Liver (tissue), 9 donors: ENCODE results near the gene CRPPA. TPM values are rescaled to one million over a fixed set of nuclear protein-coding genes. Genes with fewer than 3 reads are reported as not detected.

Experiments
- DNase-seq: peaks from one replicate; pipeline ENCODE4 v3.0.0-alpha.2; 2017; ENCODE audit warnings: low spot score
- H3K27ac ChIP-seq, 2 donors: one replicate each; pipeline ENCODE4 v1.7.0; 2013; ENCODE audit warnings: inconsistent platforms in 2 of 2, low read length in 2 of 2, control low read depth in 1 of 2, low read depth in 1 of 2, mild to moderate bottlenecking in 1 of 2
- H3K27me3 ChIP-seq, 4 donors: one replicate each; pipeline versions ENCODE4 v1.6.1 to v1.7.0; 2013; ENCODE audit warnings: low read length in 3 of 4, inconsistent platforms in 1 of 4, mild to moderate bottlenecking in 1 of 4, moderate library complexity in 1 of 4; ENCODE audit not compliant: control insufficient read depth in 4 of 4, insufficient read depth in 4 of 4
- H3K36me3 ChIP-seq, 4 donors: one replicate each; pipeline versions ENCODE4 v1.6.1 to v1.7.0; 2013; ENCODE audit warnings: low read length in 3 of 4, mild to moderate bottlenecking in 3 of 4, low read depth in 1 of 4, moderate library complexity in 1 of 4; ENCODE audit not compliant: control insufficient read depth in 4 of 4, insufficient read depth in 3 of 4
- H3K4me1 ChIP-seq, 4 donors: one replicate each; pipeline versions ENCODE4 v1.6.1 to v1.7.0; 2013; ENCODE audit warnings: low read length in 3 of 4, mild to moderate bottlenecking in 3 of 4, moderate library complexity in 1 of 4; ENCODE audit not compliant: control insufficient read depth in 4 of 4, insufficient read depth in 4 of 4
- H3K4me3 ChIP-seq, 3 donors: one replicate each; pipeline versions ENCODE4 v1.6.1 to v1.7.0; 2013; ENCODE audit warnings: low read length in 3 of 3, control low read depth in 1 of 3, low read depth in 1 of 3, mild to moderate bottlenecking in 1 of 3
- H3K9ac ChIP-seq, 2 donors: one replicate each; pipeline ENCODE4 v1.7.0; 2013; ENCODE audit warnings: low read length in 2 of 2, mild to moderate bottlenecking in 2 of 2, moderate library complexity in 2 of 2, control low read depth in 1 of 2, low read depth in 1 of 2
- H3K9me3 ChIP-seq, 4 donors: one replicate each; pipeline versions ENCODE4 v1.6.1 to v1.7.0; 2013; ENCODE audit warnings: low read length in 3 of 4; ENCODE audit not compliant: control insufficient read depth in 4 of 4
- ATF3 ChIP-seq: IDR thresholded peaks from 2 replicates; pipeline ENCODE4 v1.6.1; 2016; ENCODE audit warnings: antibody characterized with exemption
- CTCF ChIP-seq: fragments of 150-350 bp; IDR thresholded peaks from 2 replicates; pipeline ENCODE4 v1.5.1; 2017; ENCODE audit warnings: improper control_type of control experiment, low read depth, low read length; ENCODE audit not compliant: missing input control
- EGR1 ChIP-seq, 2 donors: IDR thresholded peaks; 2 replicates each; pipeline ENCODE4 v1.6.1; 2016 to 2018; ENCODE audit warnings: antibody characterized with exemption in 2 of 2, low read depth in 2 of 2
- FOXA2 ChIP-seq: IDR thresholded peaks from 2 replicates; pipeline ENCODE4 v1.6.1; 2016; ENCODE audit warnings: antibody characterized with exemption
- GABPA ChIP-seq, 2 donors: IDR thresholded peaks in 1 of 2; conservative IDR thresholded peaks in 1 of 2; 2 replicates each; pipeline ENCODE4 v1.6.1; 2016; ENCODE audit warnings: antibody characterized with exemption in 2 of 2, mild to moderate bottlenecking in 1 of 2, moderate library complexity in 1 of 2
- HNF4A ChIP-seq, 2 donors: conservative IDR thresholded peaks; 2 replicates each; pipeline ENCODE4 v1.6.1; 2016; ENCODE audit warnings: antibody characterized with exemption in 2 of 2, mild to moderate bottlenecking in 2 of 2
- RAD21 ChIP-seq, 2 donors: IDR thresholded peaks; 2 replicates each; pipeline ENCODE4 v1.6.1; 2016; ENCODE audit warnings: antibody characterized with exemption in 2 of 2, mild to moderate bottlenecking in 2 of 2
- REST ChIP-seq: IDR thresholded peaks from 2 replicates; pipeline ENCODE4 v1.6.1; 2016; ENCODE audit warnings: antibody characterized with exemption, mild to moderate bottlenecking
- RXRA ChIP-seq, 2 donors: IDR thresholded peaks; 2 replicates each; pipeline ENCODE4 v1.6.1; 2017 to 2018; ENCODE audit warnings: antibody characterized with exemption in 2 of 2, mild to moderate bottlenecking in 1 of 2
- TAF1 ChIP-seq: conservative IDR thresholded peaks from 2 replicates; pipeline ENCODE4 v1.6.1; 2016; ENCODE audit warnings: antibody characterized with exemption, mild to moderate bottlenecking
- YY1 ChIP-seq: IDR thresholded peaks from 2 replicates; pipeline ENCODE4 v1.6.1; 2016; ENCODE audit warnings: antibody characterized with exemption, mild to moderate bottlenecking
- ZBTB33 ChIP-seq: IDR thresholded peaks from 2 replicates; pipeline ENCODE4 v1.6.1; 2016; ENCODE audit warnings: antibody characterized with exemption
- WGBS: extraction: QIAGEN DNeasy Blood & Tissue Kit; methylation state at CpG from one replicate; pipeline ENCODE4 v1.1.7; 2013; 5-methylcytosine and 5-hydroxymethylcytosine counted together
- polyA plus RNA-seq, 2 donors: library from polyadenylated mRNA; stranded (reverse) in 1 of 2; unstranded in 1 of 2; fragments of 200-250 nt in 1 of 2; fragments of >200 nt in 1 of 2; fragmentation: Nextera tagmentation in 1 of 2; extraction: Ambion mirVana in 1 of 2; gene quantifications; one replicate each; pipeline versions ENCODE4 v1.2.1 to v1.2.3, GENCODE V29; 2013 to 2015
- total RNA-seq, 2 donors: library from RNA; depleted of rRNA; stranded (reverse); fragments of >200 nt; gene quantifications; one replicate each; pipeline ENCODE4 v1.2.3, GENCODE V29; 2014
- donor health status: healthy.
- donor health status: healthy.
- donor health status: healthy.
- donor health status: healthy.
- donor health status: healthy.

The CRPPA gene
- total and polyA plus RNA-seq, 4 donors: 0.47 to 3.7 (median 1.8) TPM

GRCh38 chr7:16398146-16399017 is 23.0 kb downstream of the CRPPA start:
- Histone ChIP-seq H3K36me3 (no peaks in the 10 kb centered on the region), H3K9me3 (peaks cover 0 to 7% (median 3%) of the 10 kb centered on the region in 4 donors), H3K27me3 (no peaks in the 10 kb centered on the region), H3K4me3 (no peak overlapping the region), H3K27ac (no peak overlapping the region), H3K4me1 (no peaks in the 10 kb centered on the region), H3K9ac (no peak overlapping the region)
- TF ChIP-seq CTCF: no peak
- TF ChIP-seq ZBTB33: no peak
- no peak for TF ChIP-seq REST
- TF ChIP-seq FOXA2: no peak
- TF ChIP-seq YY1: no peak
- no peak for TF ChIP-seq HNF4A (conservative IDR thresholded peaks at IDR 0.05)
- no peak for DNase-seq
- WGBS: 96% methylated on average over 46 of the region's 46 CpGs

- Histone ChIP-seq H3K27me3 (no peaks in the 10 kb centered on the region), H3K4me3 (no peak overlapping the region), H3K4me1 (no peaks in the 10 kb centered on the region), H3K9ac (no peak overlapping the region), H3K36me3 (no peaks in the 10 kb centered on the region), H3K9me3 (peaks cover 0 to 4% (median 1%) of the 10 kb centered on the region in 4 donors), H3K27ac (no peak overlapping the region)
- TF ChIP-seq RAD21 (IDR thresholded peaks at IDR 0.05): no peak
- no peak for TF ChIP-seq GABPA (IDR thresholded peaks at IDR 0.05 in 1 of 2, conservative IDR thresholded peaks at IDR 0.05 in 1 of 2)
- no peak for TF ChIP-seq RXRA (IDR thresholded peaks at IDR 0.05)
- no peak for TF ChIP-seq ATF3
- no peak for TF ChIP-seq EGR1 (IDR thresholded peaks at IDR 0.05; ENCODE audit: low read depth in 2 of 2)
- no peak for TF ChIP-seq TAF1
- no peak for TF ChIP-seq YY1
- DNase-seq: no peak
- 95% methylated on average over 33 of the region's 33 CpGs for WGBS
Observed at GRCh38 chr7:16397501-16398145, 23.7 kb downstream of the CRPPA start.
